ENCODE data around the gene TNIK. TPM values are rescaled to one million over a fixed set of nuclear protein-coding genes. Genes with fewer than 3 reads are reported as not detected.

Gene TNIK
- total RNA-seq, 1 experiment from 2014 or later, result 19.1 TPM

DNA sequence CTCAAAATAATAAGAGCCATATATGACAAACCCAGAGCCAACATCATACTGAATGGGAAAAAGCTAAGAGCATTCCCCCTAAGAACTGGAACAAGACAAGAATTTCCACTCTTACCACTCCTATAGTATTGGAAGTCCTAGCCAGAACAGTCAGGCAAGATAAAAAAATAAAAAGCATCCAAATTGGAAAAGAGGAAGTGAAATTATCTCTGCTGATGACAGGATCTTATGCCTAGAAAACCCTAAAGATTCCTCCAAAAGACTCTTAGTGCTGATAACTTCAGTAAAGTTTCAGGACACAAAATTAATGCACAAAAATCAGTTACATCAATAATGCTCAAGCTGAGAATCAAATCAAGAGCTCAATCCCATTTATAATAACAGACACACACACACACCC is 387.8 kb downstream of the TNIK start:
- in situ Hi-C loops (cut with HindIII; ENCODE audit: low pct_unique_long_range_greater_than_20kb, low sequenced_read_pairs), result no loop called here

DNA sequence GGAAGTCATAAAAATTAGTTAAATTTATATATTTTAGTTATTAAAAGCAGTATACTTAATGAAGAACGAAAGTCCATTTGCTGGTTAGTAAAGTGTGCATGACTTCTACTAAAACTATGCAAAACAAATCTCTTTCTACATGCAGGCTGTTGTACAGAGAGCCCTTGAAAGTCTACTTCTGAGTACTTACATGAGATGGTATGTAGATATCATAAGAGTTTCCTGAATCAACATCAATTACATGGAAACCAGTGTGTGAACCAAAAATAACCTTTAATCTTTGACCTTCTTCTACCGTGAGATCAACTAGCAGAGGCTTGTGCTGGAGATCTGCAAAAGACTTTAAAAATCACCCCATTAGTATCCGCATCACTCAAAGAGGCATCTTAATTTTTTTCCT is 391.5 kb downstream of the TNIK start:
- in situ Hi-C loops (cut with HindIII; ENCODE audit: low pct_unique_long_range_greater_than_20kb, low sequenced_read_pairs), result no loop called here
- no peak for DNase-seq (ENCODE audit: low read depth)

More for the DNA sequence above, 387.8 kb downstream of the TNIK start:
- DNase-seq (ENCODE audit: low read depth), result no peak

DNA sequence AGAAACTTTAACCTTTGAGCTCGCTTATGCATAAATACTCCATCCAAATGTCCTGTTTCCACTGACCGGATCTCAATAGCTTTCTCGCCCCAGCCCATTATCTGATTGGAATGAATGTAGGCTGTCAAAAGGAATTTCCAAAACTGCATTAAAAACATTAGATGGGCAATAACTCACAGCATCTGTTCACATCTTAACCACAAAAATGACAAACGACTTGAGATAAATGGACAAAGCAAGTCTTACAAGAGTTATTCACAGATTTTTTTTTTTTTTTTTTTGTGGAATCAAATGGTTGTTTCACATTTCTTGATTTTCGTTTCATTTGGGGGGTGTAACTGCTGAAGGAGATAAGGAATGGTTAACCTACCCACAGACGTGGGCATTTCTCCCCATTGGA is 394.0 kb downstream of the TNIK start:
- DNase-seq (ENCODE audit: low read depth), result peak; percentile 72
- in situ Hi-C loops (cut with HindIII; ENCODE audit: low pct_unique_long_range_greater_than_20kb, low sequenced_read_pairs), result no loop called here

DNA sequence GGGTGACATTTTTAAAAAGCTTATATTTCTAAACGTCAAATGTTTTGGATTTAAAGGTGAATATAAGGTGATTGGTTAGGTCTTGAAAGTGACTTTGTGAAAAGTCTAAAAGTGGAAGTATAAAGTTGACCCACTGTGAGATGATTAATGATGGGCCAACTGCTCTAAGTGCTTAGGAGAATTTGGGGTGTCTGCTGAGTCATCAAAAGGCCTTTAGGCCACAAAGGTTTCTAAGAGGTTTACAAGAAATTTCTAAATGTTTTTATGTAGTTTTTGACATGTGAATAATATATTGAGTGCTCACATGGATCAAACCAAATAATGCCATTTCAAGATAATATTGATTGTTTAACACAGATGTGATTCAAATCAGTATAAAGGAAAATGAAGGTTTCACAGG is 394.5 kb downstream of the TNIK start:
- DNase-seq (ENCODE audit: low read depth), result no peak
- in situ Hi-C loops (cut with HindIII; ENCODE audit: low pct_unique_long_range_greater_than_20kb, low sequenced_read_pairs), result no loop called here

DNA sequence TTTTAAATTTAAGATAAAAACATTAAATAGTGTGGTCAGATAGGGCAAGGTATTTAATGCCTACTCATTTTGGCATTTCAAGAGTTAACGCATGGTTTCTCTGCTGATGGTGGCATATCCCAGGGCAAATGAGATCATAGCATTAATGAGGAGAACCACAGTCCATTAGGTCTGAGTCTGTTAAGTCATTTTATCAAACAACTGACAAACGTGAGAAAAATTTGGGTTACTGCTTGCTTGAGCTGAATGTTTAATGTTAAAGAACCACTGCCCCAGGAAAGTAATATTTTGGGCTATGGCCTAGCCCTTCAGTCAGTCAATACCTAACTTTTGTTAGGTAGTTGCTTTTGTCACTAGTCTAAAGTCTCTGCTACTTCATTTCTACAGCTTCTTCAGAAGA is 395.7 kb downstream of the TNIK start:
- DNase-seq (ENCODE audit: low read depth), result peak; percentile 90
- in situ Hi-C loops (cut with HindIII; ENCODE audit: low pct_unique_long_range_greater_than_20kb, low sequenced_read_pairs), result loop anchor here (5.0 kb wide), 1 partner anchor 103 kb away; no protein-coding TSS in a partner anchor

DNA sequence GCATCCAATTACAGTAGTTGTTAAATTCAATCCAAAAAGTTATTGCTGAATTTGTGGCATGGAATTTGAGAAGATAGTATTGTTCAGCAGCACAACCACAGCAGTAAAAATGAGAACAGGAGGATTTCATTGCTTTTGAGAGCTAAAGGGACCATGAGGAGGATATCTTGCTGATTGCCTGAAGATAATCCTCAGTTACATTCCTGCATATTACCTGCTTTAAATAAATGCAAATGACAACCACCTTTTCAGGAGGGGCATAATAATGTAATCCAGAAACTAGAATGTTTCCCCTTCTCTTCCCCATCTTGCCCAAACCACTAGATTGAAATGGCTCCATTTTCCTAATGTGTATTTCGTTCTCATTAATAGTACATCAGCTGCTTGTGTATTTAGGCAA is 398.5 kb downstream of the TNIK start:
- in situ Hi-C loops (cut with HindIII; ENCODE audit: low pct_unique_long_range_greater_than_20kb, low sequenced_read_pairs), result loop anchor here (5.0 kb wide), 1 partner anchor 106 kb away; no protein-coding TSS in a partner anchor

DNA sequence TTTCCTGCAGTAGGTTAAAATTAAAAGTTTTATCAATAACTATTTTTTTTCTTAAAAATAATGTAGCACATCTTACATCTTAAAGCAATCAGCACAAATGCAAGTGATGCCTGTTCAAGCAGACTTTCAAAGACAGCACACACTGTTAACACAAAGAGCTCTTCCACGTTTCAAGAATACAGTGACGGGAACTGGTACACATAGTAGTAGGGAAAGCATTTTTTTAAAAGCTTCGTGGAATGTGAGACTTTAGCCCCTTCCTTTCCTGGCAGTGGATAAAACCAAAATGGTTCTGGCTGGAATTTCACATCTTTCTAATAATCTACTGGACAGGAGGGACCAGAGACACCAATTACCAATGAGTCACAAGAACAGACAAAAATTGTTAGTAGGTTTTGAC is 400.2 kb downstream of the TNIK start:
- in situ Hi-C loops (cut with HindIII; ENCODE audit: low pct_unique_long_range_greater_than_20kb, low sequenced_read_pairs), result loop anchor here (5.0 kb wide), 1 partner anchor 107 kb away; no protein-coding TSS in a partner anchor
- no peak for DNase-seq (ENCODE audit: low read depth)

More for the DNA sequence above, 398.5 kb downstream of the TNIK start:
- DNase-seq (ENCODE audit: low read depth), result no peak

DNA sequence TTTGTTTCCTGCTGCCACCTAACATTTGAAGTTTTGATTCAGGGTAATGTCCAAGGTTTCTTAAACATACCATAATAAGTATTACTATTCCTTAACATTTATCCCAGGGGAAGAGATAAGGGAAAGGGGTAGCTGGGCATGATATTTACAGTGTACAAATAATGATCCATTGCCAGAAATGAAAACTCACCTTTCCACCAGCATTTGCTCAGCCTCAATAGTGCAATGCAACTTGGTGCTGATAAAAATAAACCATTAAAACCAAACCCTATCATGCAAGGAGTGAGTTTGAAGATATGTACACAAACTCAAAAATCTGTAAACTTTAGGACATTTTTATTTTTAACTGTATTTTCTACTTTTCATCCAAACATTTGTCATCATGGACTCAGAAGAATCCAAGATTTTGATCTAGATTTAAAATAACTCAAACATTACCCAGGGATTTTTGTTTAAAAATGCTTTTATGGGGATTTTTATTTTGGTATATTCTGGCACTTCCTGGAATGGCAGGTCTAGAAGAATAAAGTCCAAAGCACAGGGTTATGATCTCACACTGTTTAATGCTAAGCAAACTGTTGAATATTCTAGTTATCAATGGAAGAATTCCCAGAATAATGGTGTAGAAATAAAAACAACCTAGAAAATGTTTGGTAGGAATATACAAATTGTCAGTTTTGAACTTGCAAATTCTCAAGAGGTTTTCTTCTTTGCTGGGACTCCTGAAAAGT is 401.2 kb downstream of the TNIK start:
- in situ Hi-C loops (cut with HindIII; ENCODE audit: low pct_unique_long_range_greater_than_20kb, low sequenced_read_pairs), result no loop called here
- no peak for DNase-seq (ENCODE audit: low read depth)

DNA sequence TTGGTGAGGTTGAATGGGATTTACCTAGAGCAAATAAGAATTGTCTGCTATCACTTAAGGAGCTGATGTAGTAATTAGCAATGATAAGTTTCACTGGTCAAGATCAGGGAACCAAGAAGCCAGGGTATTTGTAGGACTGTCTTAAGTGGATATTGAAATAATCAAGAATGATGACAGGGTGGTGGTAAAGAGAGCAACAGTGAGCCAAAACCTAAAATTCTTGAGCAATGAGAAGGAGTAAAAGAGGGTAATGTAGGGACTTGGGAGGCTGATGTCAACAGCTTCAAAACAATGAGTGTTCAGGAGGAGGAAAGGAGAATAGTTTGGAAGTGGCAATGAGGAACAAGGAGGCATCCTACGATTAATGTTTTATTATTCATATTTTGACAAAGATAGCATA is 402.1 kb downstream of the TNIK start:
- in situ Hi-C loops (cut with HindIII; ENCODE audit: low pct_unique_long_range_greater_than_20kb, low sequenced_read_pairs), result no loop called here
- no peak for DNase-seq (ENCODE audit: low read depth)

DNA sequence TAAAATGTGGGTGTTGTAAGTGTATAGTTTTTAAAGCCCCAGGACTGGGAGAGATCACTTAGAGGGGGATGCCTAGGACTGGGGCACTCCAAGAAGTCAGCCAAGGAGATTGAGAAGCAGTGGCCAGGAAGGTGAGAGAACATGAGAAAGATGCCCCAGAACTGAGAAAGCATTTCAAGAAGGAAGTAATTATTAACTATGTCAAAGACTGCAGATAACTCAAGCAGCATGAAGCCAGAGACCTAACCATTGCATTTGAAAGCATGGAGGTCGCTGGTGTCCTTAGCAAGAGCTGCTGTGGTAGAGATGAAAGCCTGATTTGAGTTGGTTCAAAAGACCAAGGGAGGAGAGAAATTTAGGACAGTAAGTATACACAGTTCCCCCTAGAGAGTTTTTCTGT is 403.1 kb downstream of the TNIK start:
- DNase-seq (ENCODE audit: low read depth), result peak; percentile 48
- in situ Hi-C loops (cut with HindIII; ENCODE audit: low pct_unique_long_range_greater_than_20kb, low sequenced_read_pairs), result no loop called here

DNA sequence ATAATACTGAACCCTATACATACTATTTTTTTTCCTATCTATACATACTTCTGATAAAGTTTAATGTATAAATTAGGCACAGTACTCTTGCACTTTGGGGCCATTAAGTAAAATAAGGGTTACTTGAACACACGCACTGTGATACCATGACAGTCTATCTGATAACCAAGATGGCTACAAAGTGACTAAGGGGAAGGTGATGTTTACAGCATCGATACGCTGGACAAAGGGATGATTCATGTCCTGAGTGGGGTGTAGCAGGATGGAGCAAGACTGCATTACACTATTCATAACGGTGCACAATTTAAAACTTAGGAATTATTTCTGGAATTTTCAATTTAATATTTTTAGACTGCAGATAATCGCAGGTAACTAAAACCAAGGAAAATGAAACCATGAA is 403.7 kb downstream of the TNIK start:
- in situ Hi-C loops (cut with HindIII; ENCODE audit: low pct_unique_long_range_greater_than_20kb, low sequenced_read_pairs), result no loop called here

DNA sequence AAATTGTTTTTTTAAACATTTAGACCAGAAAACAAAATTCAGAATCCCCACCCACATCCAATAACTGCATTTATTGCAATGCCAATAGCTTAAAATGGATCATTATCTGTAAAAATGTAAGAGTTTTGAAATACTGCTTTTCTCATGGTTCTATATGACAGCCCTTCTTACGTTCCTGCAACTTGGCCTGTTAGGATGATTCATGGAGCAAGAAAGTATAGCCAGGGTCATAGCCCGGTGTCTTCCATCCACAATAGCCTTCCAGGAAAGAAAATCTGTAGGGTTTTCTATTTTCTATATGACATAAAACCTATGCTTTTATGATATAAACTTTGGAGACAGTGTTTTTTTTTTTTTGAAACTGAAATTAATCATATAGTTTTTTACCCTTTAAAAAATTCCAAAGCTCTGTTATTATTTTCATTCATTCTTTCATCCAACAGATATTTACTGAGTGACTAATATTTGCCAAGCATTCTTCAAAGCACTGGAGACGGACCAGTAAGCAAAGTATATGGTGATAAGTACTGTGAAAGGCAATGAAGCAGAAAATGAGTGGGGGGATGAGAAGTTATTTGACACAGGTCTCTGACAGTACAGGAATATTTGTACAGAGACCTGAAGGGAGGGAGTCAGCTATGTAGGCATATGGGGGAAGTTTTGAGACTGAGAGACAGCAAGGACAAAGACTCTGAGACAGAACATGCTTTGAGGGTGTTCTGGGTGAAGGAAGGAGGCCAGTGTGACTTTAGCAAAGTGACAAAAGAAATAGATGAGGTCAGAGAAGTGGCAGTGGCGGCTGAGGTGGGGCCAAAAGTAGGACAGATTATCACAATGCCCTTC is 404.6 kb downstream of the TNIK start:
- in situ Hi-C loops (cut with HindIII; ENCODE audit: low pct_unique_long_range_greater_than_20kb, low sequenced_read_pairs), result no loop called here
- DNase-seq (ENCODE audit: low read depth), result peak; percentile 97

More for the DNA sequence above, 403.7 kb downstream of the TNIK start:
- peak; percentile 38 for DNase-seq (ENCODE audit: low read depth)

DNA sequence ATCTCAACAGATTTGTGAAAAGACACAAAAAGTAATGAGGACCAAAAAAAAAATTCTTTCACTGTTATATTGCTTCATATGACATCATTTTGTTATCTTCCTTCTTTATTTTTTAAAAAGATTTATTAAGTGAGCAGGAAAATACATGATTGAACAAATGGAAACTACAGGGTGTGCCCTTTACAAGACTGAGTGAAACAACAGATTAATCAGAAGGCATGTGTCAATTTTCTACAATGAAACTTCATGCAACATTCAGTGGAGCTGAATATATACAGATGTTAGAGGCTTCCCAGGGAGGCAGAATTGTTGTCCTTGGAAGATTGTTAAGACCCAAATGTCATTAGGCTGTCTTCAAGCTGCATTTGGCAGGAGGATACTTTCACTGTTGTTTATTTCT is 405.3 kb downstream of the TNIK start:
- in situ Hi-C loops (cut with HindIII; ENCODE audit: low pct_unique_long_range_greater_than_20kb, low sequenced_read_pairs), result no loop called here
- DNase-seq (ENCODE audit: low read depth), result no peak

DNA sequence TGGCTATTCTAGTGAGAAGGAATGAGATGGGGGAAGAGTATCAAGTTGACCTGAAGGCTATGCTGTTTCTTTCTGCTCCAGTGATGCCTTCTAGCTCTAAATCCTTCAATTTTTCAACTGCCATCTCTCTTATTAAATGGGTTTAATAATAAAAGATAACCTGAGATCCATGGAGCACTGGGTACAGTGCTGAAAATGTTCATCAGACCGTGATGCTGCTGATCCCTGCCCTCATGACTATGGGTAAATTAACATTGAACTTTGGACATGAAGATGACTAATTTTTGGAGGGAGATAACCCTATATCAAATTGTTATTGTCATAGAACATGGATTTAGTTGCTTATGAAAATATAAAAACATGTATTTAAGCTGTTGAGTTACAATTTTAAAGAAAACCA is 406.0 kb downstream of the TNIK start:
- DNase-seq (ENCODE audit: low read depth), result peak; percentile 75
- in situ Hi-C loops (cut with HindIII; ENCODE audit: low pct_unique_long_range_greater_than_20kb, low sequenced_read_pairs), result no loop called here

DNA sequence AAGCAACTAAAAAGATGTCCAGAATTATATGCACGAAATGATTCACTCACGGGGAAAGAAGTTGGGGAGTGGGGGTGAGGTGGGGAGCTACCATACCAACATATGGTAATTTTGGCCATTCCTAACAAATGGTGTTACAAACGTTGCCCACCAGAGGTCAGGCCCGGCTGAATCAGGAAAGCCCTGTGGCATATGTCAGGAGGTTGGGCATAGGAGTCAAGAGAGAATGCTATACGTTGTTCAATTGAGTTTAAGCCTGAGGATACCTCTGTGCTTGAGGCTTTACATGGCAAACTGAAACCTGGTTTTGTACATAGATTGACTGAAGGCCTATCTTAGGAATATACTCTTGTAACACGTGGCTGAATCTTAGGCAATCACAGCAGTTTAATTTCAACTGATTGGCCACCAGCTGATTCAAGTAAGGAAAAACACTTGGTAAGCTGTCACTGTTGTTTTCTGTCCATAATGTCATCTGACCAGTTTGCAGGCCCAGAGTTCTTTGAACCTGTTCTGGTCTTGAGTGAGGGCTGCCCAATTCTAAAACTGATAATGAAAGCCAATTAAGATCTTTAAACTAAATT is 410.3 kb downstream of the TNIK start:
- in situ Hi-C loops (cut with HindIII; ENCODE audit: low pct_unique_long_range_greater_than_20kb, low sequenced_read_pairs), result no loop called here
- peak; percentile 64 for DNase-seq (ENCODE audit: low read depth)

DNA sequence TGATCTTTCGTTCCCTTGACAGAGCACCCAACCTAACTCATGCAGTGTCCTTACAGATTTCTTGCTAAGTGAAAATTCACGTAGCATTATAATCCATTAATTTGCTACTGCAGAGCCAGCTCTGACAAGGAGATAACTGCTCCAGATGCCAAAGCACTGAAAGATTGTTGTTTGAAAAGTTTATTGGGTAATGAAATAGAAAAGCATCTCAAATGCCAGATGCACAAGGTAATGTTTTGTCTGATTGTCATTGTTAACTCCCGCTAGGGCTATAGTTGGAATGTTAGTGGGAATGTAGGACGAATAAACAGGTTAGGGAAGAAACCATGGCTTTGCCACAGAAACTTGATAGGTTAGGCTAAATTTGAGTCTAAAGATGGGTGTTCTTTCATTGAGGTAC is 413.4 kb downstream of the TNIK start:
- in situ Hi-C loops (cut with HindIII; ENCODE audit: low pct_unique_long_range_greater_than_20kb, low sequenced_read_pairs), result no loop called here
- no peak for DNase-seq (ENCODE audit: low read depth)

DNA sequence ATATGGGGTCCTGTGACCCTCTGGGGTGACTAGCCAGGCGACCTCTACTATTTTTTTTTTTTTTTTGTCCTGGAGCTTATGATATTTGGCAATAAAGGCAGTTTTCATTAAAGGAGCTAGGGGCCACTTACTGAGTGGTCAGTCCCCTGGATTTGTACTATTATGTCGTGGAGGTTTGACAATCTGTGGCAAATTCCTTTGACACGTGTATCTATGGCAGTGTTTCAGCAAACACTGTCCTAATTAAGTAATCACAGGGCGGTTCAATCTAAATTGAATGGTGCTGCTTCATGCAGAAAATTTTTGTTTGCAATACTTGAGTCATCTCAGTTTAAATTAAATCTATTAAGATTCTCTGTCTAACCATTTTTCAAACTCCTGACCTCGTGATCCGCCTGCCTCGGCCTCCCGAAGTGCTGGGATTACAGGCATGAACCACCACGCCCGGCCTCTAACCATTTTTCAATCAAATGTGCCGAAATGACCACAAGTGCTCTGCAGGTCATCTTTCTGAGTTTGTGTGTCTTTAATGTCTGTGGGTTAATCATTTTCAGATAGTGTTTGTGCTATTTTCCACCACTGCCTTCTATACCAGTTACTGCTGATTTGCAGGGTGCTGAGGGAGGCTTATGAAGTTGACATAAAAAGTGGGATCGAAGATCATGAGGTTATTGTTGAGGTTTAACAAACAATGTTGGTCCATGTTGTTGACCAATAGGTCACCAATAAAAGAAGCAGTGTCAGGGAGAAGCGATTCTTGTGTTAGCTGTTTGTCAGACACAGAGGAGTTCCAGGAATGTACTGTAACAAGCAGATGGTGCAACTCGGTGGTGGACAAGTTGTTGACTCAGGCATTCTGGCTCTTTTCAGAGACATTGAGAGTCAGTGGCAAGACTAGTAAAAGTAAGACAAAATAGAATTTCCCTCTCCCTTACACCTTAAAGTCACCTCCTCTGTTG is 415.1 kb downstream of the TNIK start:
- DNase-seq (ENCODE audit: low read depth), result peak; percentile 98
- in situ Hi-C loops (cut with HindIII; ENCODE audit: low pct_unique_long_range_greater_than_20kb, low sequenced_read_pairs), result no loop called here

DNA sequence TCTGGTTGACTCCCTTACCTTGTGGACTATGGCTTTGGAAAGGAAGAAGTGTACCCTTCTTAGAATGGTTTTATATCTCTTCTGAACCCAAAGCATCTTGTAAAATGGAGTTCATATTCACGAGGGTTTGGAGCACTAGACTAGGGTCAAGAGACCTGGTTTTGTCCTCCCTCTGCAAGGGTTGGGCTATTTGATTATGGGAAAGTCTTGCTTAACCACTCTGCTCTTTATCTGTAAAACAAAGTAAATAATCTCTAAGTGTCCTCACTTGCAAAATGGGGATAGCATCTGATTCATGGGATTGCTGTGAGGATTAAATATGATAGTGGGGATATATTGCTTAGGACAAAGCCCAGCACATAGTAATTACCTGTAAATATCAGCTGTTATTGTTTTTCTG is 415.8 kb downstream of the TNIK start:
- DNase-seq (ENCODE audit: low read depth), result no peak
- in situ Hi-C loops (cut with HindIII; ENCODE audit: low pct_unique_long_range_greater_than_20kb, low sequenced_read_pairs), result no loop called here
